Heart left ventricle (tissue), 13 donors: Measurements from ENCODE around the gene UBASH3A.

Source experiments
- POLR2A ChIP-seq, 2 donors: fragments of 450-650 bp; IDR thresholded peaks; one replicate each; pipeline ENCODE4 v1.6.1; 2017; ENCODE audit warnings: antibody characterized with exemption in 2 of 2, mild to moderate bottlenecking in 2 of 2, moderate library complexity in 2 of 2
- TF ChIP-seq, protein P1 (sequence below), 12 donors: fragments of 200-600 bp; sonication (generic) in 4 of 12; IDR thresholded peaks; one replicate each; pipeline versions ENCODE4 v1.5.0 to v1.8.0; 2018 to 2022; ENCODE audit warnings: antibody characterized with exemption in 12 of 12, mild to moderate bottlenecking in 5 of 12
- donor health status: ischemic (EF 13 %, LVEDD 7.1; RV severe dilation, severe dysfunction).
- donor health status: DM: no; HTN: yes; CAD: no.
- donor health status: DM: no; HTN: no; CAD: no.
- donor health status: ischemic (EF 25% LVEDD 6.9; RV normal size, moderate dysfunction).
- donor health status: ischemic (EF 25% LVEDD 5.7; RV mildly dilated, moderate dysfunction).
- donor health status: ischemic (EF 35%, LVEDD 5.7; RV mildly dilated, moderate dysfunction).
- donor health status: nonischemic (EF 11% LVEDD 7.7; RV severe dilation, severe dysfunction).
- donor health status: DM: yes; HTN: yes; CAD: no.
- donor health status: PGD.
- donor health status: ischemic (EF 29% LVEDD 5.4; RV normal size, mild dysfunction).
- donor health status: nonischemic (EF 23%, LVEDD 6.1; RV moderate dilation, normal function).

DNA sequence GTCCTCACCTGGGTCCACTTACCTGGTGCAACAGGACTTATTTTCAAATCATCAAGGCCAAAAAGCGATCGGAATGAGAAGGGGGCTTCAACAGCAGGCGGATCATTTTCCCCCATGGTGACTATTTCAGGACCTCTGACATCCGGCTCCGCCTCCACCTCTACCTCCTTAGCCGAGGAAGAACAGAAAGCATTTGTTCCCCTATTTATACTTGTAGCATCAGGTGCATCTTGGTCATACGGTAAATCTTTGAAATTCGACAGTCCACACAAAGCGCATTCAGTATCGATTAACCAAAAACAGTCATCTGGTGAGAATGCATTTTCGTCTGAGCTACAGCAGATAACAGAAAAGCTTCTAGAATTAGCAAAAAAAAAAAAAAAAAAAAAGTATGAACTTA is 8.4 kb upstream of the UBASH3A start:
- no peak for TF ChIP-seq POLR2A (IDR thresholded peaks at IDR 0.05)
- TF ChIP-seq, protein P1, sequence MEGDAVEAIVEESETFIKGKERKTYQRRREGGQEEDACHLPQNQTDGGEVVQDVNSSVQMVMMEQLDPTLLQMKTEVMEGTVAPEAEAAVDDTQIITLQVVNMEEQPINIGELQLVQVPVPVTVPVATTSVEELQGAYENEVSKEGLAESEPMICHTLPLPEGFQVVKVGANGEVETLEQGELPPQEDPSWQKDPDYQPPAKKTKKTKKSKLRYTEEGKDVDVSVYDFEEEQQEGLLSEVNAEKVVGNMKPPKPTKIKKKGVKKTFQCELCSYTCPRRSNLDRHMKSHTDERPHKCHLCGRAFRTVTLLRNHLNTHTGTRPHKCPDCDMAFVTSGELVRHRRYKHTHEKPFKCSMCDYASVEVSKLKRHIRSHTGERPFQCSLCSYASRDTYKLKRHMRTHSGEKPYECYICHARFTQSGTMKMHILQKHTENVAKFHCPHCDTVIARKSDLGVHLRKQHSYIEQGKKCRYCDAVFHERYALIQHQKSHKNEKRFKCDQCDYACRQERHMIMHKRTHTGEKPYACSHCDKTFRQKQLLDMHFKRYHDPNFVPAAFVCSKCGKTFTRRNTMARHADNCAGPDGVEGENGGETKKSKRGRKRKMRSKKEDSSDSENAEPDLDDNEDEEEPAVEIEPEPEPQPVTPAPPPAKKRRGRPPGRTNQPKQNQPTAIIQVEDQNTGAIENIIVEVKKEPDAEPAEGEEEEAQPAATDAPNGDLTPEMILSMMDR (IDR thresholded peaks at IDR 0.05): no peak
